Measurements from ENCODE around the gene SPOCK2. TPM values are rescaled to one million over a fixed set of nuclear protein-coding genes. Genes with fewer than 3 reads are reported as not detected.
A peak's percentile ranks its signal among the peaks of the same experiment; 100 is the strongest.

SPOCK2 gene
- total RNA-seq, 1 donor from 2014 or later, result 27.8 TPM

DNA sequence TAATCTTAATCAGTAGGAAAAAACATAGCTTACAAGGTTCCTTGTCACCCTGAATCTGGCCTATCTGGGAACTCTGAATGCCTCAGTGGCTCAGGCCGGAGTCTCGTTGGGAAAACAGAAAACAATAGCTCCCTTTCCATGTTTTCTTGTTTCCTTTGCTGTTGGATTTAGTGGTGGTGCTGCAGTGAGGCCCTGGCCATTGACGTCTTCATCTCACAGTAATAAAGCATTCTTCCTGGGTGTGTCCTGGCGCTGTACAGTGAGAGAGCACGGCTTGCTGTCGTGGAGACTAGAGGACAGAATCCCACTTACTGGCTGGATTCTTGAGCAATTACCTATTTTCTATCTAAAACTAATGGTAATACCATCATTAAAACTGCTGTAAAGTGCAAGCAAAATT is 1.3 kb upstream of the SPOCK2 start:
- H3K4me1 Mint-ChIP-seq, result peaks cover 39% of the 10 kb centered on the region
- H3K4me3 Mint-ChIP-seq, result peak overlapping the region; percentile 11
- H3K27me3 Mint-ChIP-seq, result no peaks in the 10 kb centered on the region
- TF ChIP-seq, protein P1, sequence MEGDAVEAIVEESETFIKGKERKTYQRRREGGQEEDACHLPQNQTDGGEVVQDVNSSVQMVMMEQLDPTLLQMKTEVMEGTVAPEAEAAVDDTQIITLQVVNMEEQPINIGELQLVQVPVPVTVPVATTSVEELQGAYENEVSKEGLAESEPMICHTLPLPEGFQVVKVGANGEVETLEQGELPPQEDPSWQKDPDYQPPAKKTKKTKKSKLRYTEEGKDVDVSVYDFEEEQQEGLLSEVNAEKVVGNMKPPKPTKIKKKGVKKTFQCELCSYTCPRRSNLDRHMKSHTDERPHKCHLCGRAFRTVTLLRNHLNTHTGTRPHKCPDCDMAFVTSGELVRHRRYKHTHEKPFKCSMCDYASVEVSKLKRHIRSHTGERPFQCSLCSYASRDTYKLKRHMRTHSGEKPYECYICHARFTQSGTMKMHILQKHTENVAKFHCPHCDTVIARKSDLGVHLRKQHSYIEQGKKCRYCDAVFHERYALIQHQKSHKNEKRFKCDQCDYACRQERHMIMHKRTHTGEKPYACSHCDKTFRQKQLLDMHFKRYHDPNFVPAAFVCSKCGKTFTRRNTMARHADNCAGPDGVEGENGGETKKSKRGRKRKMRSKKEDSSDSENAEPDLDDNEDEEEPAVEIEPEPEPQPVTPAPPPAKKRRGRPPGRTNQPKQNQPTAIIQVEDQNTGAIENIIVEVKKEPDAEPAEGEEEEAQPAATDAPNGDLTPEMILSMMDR (IDR thresholded peaks at IDR 0.05), result no peak
- intact Hi-C loops (cut with micrococcal nuclease), result no loop called here
- ChIA-PET POLR2A (interaction anchor here (1.0 to 4.1 kb wide), 8 partner anchors 10 to 245 kb away, joined by 4 to 35 read pairs (median 15); partner anchors contain the start of gene ASCC1), CTCF (interaction anchor here (1.8 kb wide), 1 partner anchor 42 kb away, joined by 13 read pairs; no protein-coding TSS in a partner anchor)
- DNase-seq (no peak), ATAC-seq (ENCODE audit: low read depth) (no peak)
- H3K27ac Mint-ChIP-seq, result peak overlapping the region; percentile 65
- peaks cover 9% of the 10 kb centered on the region for H3K36me3 Mint-ChIP-seq (ENCODE audit: low read depth)
- H3K9me3 Mint-ChIP-seq, result no peaks in the 10 kb centered on the region

GRCh38 chr10:72088889-72089575 is 681 bp upstream of the SPOCK2 start:
- DNase-seq (peak; percentile 29), ATAC-seq (ENCODE audit: low read depth) (peak; percentile 27)
- intact Hi-C loops (cut with micrococcal nuclease), result loop anchor here (1.0 kb wide), 3 partner anchors 41 to 184 kb away; partner anchors contain the start of gene DDIT4
- H3K9me3 Mint-ChIP-seq, result no peaks in the 10 kb centered on the region
- ChIA-PET POLR2A (interaction anchor here (0.6 to 4.1 kb wide), 17 partner anchors 10 to 246 kb away, joined by 3 to 35 read pairs (median 8); partner anchors contain the start of genes ASCC1 and DDIT4), CTCF (interaction anchor here (1.3 to 1.8 kb wide), 3 partner anchors 40 to 243 kb away, joined by 3 to 13 read pairs (median 9); no protein-coding TSS in a partner anchor)
- peaks cover 39% of the 10 kb centered on the region for H3K4me1 Mint-ChIP-seq
- TF ChIP-seq, protein P1 (IDR thresholded peaks at IDR 0.05), result no peak
- peak overlapping the region; percentile 99 for H3K4me3 Mint-ChIP-seq
- peaks cover 9% of the 10 kb centered on the region for H3K36me3 Mint-ChIP-seq (ENCODE audit: low read depth)
- peak overlapping the region; percentile 97 for H3K27ac Mint-ChIP-seq
- H3K27me3 Mint-ChIP-seq, result no peaks in the 10 kb centered on the region

DNA sequence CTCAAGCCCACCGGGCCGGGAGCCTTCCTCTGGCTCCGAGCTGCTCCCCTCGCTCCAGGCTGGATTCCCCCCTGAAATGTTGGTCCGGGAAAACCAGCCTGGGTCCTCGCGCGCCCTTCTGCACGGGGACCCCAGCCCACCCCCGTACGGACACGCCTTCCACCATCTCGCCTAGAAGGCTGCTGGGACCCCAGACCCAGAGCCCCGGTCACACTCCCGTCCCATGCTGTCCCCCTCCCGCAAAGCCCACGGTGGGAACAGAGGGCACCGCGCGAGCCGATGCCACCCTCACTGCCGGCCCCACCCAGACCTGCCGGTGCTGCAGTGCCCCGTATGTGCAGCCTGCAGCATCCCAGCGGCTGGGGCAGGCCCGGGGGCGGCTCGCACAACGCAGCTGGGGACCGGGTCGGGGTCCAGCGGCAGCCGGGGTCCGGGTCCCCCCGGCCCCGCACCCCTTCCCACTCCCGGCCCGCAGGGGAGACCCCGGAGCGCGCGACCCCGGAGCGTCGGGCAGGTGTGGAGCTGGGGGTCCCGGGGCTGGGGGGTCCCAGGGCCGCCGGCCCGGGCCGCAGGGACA is 871 bp downstream of the SPOCK2 start:
- Mint-ChIP-seq H3K27me3 (no peaks in the 10 kb centered on the region), H3K9me3 (no peaks in the 10 kb centered on the region), H3K4me1 (peaks cover 45% of the 10 kb centered on the region), H3K4me3 (peak overlapping the region; percentile 91), H3K27ac (peak overlapping the region; percentile 89), H3K36me3 (ENCODE audit: low read depth) (peaks cover 12% of the 10 kb centered on the region)
- CTCF ChIA-PET, result interaction anchor here (1.2 to 1.7 kb wide), 4 partner anchors 39 to 245 kb away, joined by 3 to 9 read pairs (median 3); no protein-coding TSS in a partner anchor
- TF ChIP-seq, protein P1 (IDR thresholded peaks at IDR 0.05), result no peak
- intact Hi-C loops (cut with micrococcal nuclease), result loop anchor here (1.0 kb wide), 1 partner anchor 8 kb away; no protein-coding TSS in a partner anchor
- ATAC-seq (ENCODE audit: low read depth) (peak; percentile 64), DNase-seq (peak; percentile 46)
- POLR2A ChIA-PET, result interaction anchor here (0.5 to 4.1 kb wide), 19 partner anchors 8 to 267 kb away, joined by 3 to 35 read pairs (median 6); partner anchors contain the start of genes ANAPC16, ASCC1, DDIT4 and DNAJB12

GRCh38 chr10:72086466-72087391 is 1.6 kb downstream of the SPOCK2 start:
- intact Hi-C loops (cut with micrococcal nuclease), result loop anchor here (1.0 kb wide), 1 partner anchor 7 kb away; no protein-coding TSS in a partner anchor
- Mint-ChIP-seq H3K4me3 (peak overlapping the region; percentile 91), H3K9me3 (no peaks in the 10 kb centered on the region)

More at GRCh38 chr10:72086466-72087391, 1.6 kb downstream of the SPOCK2 start:
- Mint-ChIP-seq H3K4me1 (peaks cover 51% of the 10 kb centered on the region), H3K27me3 (no peaks in the 10 kb centered on the region), H3K36me3 (ENCODE audit: low read depth) (peaks cover 12% of the 10 kb centered on the region), H3K27ac (peak overlapping the region; percentile 89)
- peak; percentile 56 for ATAC-seq (ENCODE audit: low read depth)
- TF ChIP-seq, protein P1 (IDR thresholded peaks at IDR 0.05), result no peak
- ChIA-PET POLR2A (interaction anchor here (0.6 to 4.1 kb wide), 18 partner anchors 7 to 268 kb away, joined by 3 to 35 read pairs (median 6); partner anchors contain the start of genes ANAPC16, ASCC1, DDIT4 and DNAJB12), CTCF (interaction anchor here (1.2 to 1.7 kb wide), 3 partner anchors 38 to 234 kb away, joined by 3 to 9 read pairs (median 3); no protein-coding TSS in a partner anchor)
- peak; percentile 55 for DNase-seq

Measured in activated B cell treated with CpG ODN at 0.5 μM for 24 hours (primary cell).